Measurements from ENCODE around the gene TGFB2.

The TGFB2 gene

GRCh38 chr1:218384581-218384993 lies 39.5 kb downstream of the TGFB2 start:
- DNase-seq (ENCODE audit: low read depth in 2 of 2): no peak

- no peak for DNase-seq (ENCODE audit: low read depth in 2 of 2)
Measured at GRCh38 chr1:218388591-218388990, 43.5 kb downstream of the TGFB2 start.

GRCh38 chr1:218390618-218391017 lies 45.5 kb downstream of the TGFB2 start:
- DNase-seq (ENCODE audit: low read depth in 2 of 2): no peak

- DNase-seq (ENCODE audit: low read depth in 2 of 2): no peak
Measured at GRCh38 chr1:218392780-218393179, 47.6 kb downstream of the TGFB2 start.

- no peak for DNase-seq (ENCODE audit: low read depth in 2 of 2)
Measured at GRCh38 chr1:218394416-218394815, 49.3 kb downstream of the TGFB2 start.

- DNase-seq (ENCODE audit: low read depth in 2 of 2): no peak
Measured at GRCh38 chr1:218394989-218395388, 49.9 kb downstream of the TGFB2 start.

GRCh38 chr1:218395916-218396315 lies 50.8 kb downstream of the TGFB2 start:
- no peak for DNase-seq (ENCODE audit: low read depth in 2 of 2)

- DNase-seq (ENCODE audit: low read depth in 2 of 2): no peak
Measured at GRCh38 chr1:218397752-218398339, 52.7 kb downstream of the TGFB2 start.

- no peak for DNase-seq (ENCODE audit: low read depth in 2 of 2)
Measured at GRCh38 chr1:218400624-218401023, 55.5 kb downstream of the TGFB2 start.

- DNase-seq (ENCODE audit: low read depth in 2 of 2): no peak
Measured at GRCh38 chr1:218401441-218401997, 56.4 kb downstream of the TGFB2 start.

- no peak for DNase-seq (ENCODE audit: low read depth in 2 of 2)
Measured at GRCh38 chr1:218401998-218402785, 57.1 kb downstream of the TGFB2 start.

- no peak for DNase-seq (ENCODE audit: low read depth in 2 of 2)
Measured at GRCh38 chr1:218402786-218403120, 57.6 kb downstream of the TGFB2 start.

- no peak for DNase-seq (ENCODE audit: low read depth in 2 of 2)
Measured at GRCh38 chr1:218403300-218403699, 58.2 kb downstream of the TGFB2 start.

GRCh38 chr1:218407630-218408029 lies 62.5 kb downstream of the TGFB2 start:
- no peak for DNase-seq (ENCODE audit: low read depth in 2 of 2)

- no peak for DNase-seq (ENCODE audit: low read depth in 2 of 2)
Measured at GRCh38 chr1:218408135-218408534, 63.0 kb downstream of the TGFB2 start.

GRCh38 chr1:218408942-218409341 lies 63.8 kb downstream of the TGFB2 start:
- DNase-seq (ENCODE audit: low read depth in 2 of 2): no peak

- DNase-seq (ENCODE audit: low read depth in 2 of 2): no peak
Measured at GRCh38 chr1:218409946-218410510, 64.9 kb downstream of the TGFB2 start.

- no peak for DNase-seq (ENCODE audit: low read depth in 2 of 2)
Measured at GRCh38 chr1:218411101-218411500, 66.0 kb downstream of the TGFB2 start.

- DNase-seq (ENCODE audit: low read depth in 2 of 2): no peak
Measured at GRCh38 chr1:218412171-218412570, 67.0 kb downstream of the TGFB2 start.

GRCh38 chr1:218413179-218413578 lies 68.0 kb downstream of the TGFB2 start:
- no peak for DNase-seq (ENCODE audit: low read depth in 2 of 2)

- no peak for DNase-seq (ENCODE audit: low read depth in 2 of 2)
Measured at GRCh38 chr1:218414060-218414728, 69.1 kb downstream of the TGFB2 start.

GRCh38 chr1:218415726-218416125 lies 70.6 kb downstream of the TGFB2 start:
- DNase-seq (ENCODE audit: low read depth in 2 of 2): no peak
